GM23338 (cell line): Measurements from ENCODE around the gene ZNF224. TPM values are rescaled to one million over a fixed set of nuclear protein-coding genes. Genes with fewer than 3 reads are reported as not detected.

Source experiments
- ATAC-seq: fragments of 200-7000 bp; cut with Tn5 transposase; 3 replicates; pipeline ENCODE4 v1.9.1; 2020
- DNase-seq: peaks from one replicate; pipeline ENCODE4 v3.0.0-alpha.2; 2015; ENCODE audit warnings: low spot score
- H2AFZ ChIP-seq: fragments of 200-600 bp; sonication (generic); 2 replicates; pipeline ENCODE4 v1.8.0; 2016; ENCODE audit warnings: antibody characterized with exemption, mild to moderate bottlenecking, moderate library complexity
- H3F3A ChIP-seq: fragments of 200-600 bp; sonication (generic); replicated peaks from 2 replicates; pipeline ENCODE4 v1.8.0; 2017; ENCODE audit warnings: antibody characterized with exemption, mixed run types, low read depth
- H3K27ac ChIP-seq: fragments of 200-600 bp; sonication (generic); 2 replicates; pipeline ENCODE4 v1.6.1; 2016; ENCODE audit warnings: low read depth
- H3K27me3 ChIP-seq: fragments of 200-600 bp; sonication (generic); 2 replicates; pipeline ENCODE4 v1.8.0; 2016; ENCODE audit warnings: mild to moderate bottlenecking, mixed run types, moderate library complexity; ENCODE audit not compliant: insufficient read depth
- H3K36me3 ChIP-seq: fragments of 200-600 bp; sonication (generic); 2 replicates; pipeline ENCODE4 v1.8.0; 2016; ENCODE audit warnings: mild to moderate bottlenecking; ENCODE audit not compliant: insufficient read depth
- H3K4me1 ChIP-seq: fragments of 200-600 bp; sonication (generic); 2 replicates; pipeline ENCODE4 v1.8.0; 2016; ENCODE audit warnings: mild to moderate bottlenecking, moderate library complexity; ENCODE audit not compliant: insufficient read depth
- H3K4me2 ChIP-seq: fragments of 200-600 bp; sonication (generic); 2 replicates; pipeline ENCODE4 v1.7.1; 2017; ENCODE audit warnings: mixed run types
- H3K4me3 ChIP-seq: fragments of 200-600 bp; sonication (generic); 2 replicates; pipeline ENCODE4 v1.6.1; 2016; ENCODE audit warnings: mixed run types
- H3K79me2 ChIP-seq: fragments of 200-600 bp; sonication (generic); replicated peaks from 2 replicates; pipeline ENCODE4 v1.8.0; 2017; ENCODE audit warnings: mild to moderate bottlenecking; ENCODE audit not compliant: insufficient read depth
- H3K9me2 ChIP-seq: fragments of 200-600 bp; sonication (generic); 2 replicates; pipeline ENCODE4 v1.8.0; 2017; ENCODE audit not compliant: insufficient read depth
- H4K20me1 ChIP-seq: fragments of 200-600 bp; sonication (generic); replicated peaks from 2 replicates; pipeline ENCODE4 v1.8.0; 2017; ENCODE audit warnings: mild to moderate bottlenecking; ENCODE audit not compliant: insufficient read depth
- H3K27ac Mint-ChIP-seq: 2 replicates; pipeline ENCODE4 v1.8.0; 2020; ENCODE audit warnings: inconsistent platforms, mild to moderate bottlenecking, moderate library complexity, mixed read lengths
- H3K27me3 Mint-ChIP-seq: 3 replicates; pipeline ENCODE4 v1.8.0; 2022; ENCODE audit warnings: low read depth, mild to moderate bottlenecking, moderate library complexity, mixed read lengths, inconsistent platforms; ENCODE audit not compliant: insufficient read depth, poor library complexity
- H3K36me3 Mint-ChIP-seq: 3 replicates; pipeline ENCODE4 v1.8.0; 2021; ENCODE audit warnings: low read depth, mild to moderate bottlenecking, inconsistent platforms, moderate library complexity, mixed read lengths
- H3K4me1 Mint-ChIP-seq: 3 replicates; pipeline ENCODE4 v1.8.0; 2020; ENCODE audit warnings: mild to moderate bottlenecking, inconsistent platforms, mixed read lengths
- H3K4me3 Mint-ChIP-seq: 3 replicates; pipeline ENCODE4 v1.8.0; 2021; ENCODE audit warnings: moderate library complexity, mild to moderate bottlenecking, inconsistent platforms, mixed read lengths
- H3K9me3 Mint-ChIP-seq: 3 replicates; pipeline ENCODE4 v1.8.0; 2020; ENCODE audit warnings: moderate library complexity, mild to moderate bottlenecking, inconsistent platforms, mixed read lengths
- CREB1 ChIP-seq: fragments of 250-450 bp; sonication (Bioruptor Pico); IDR thresholded peaks from 2 replicates; pipeline ENCODE4 v1.5.0; 2020; ENCODE audit warnings: low read depth, mild to moderate bottlenecking, moderate library complexity
- CTCF ChIP-seq, 2 experiments: fragments of 200-600 bp in 1 of 2; sonication (generic) in 1 of 2; conservative IDR thresholded peaks; 2 replicates each; pipeline versions ENCODE4 v1.5.1 to v1.6.1; 2016 to 2017; ENCODE audit warnings: antibody characterized with exemption in 2 of 2, low read depth in 2 of 2, mild to moderate bottlenecking in 2 of 2, moderate library complexity in 1 of 2
- ETS1 ChIP-seq: IDR thresholded peaks from 2 replicates; pipeline ENCODE4 v1.6.1; 2016; ENCODE audit warnings: antibody characterized with exemption
- EZH2 ChIP-seq: fragments of 200-600 bp; sonication (generic); IDR thresholded peaks from one replicate; pipeline ENCODE4 v1.8.0; 2017; ENCODE audit warnings: antibody characterized with exemption, mild to moderate bottlenecking, low read depth; ENCODE audit not compliant: unreplicated experiment
- EZH2phosphoT487 ChIP-seq: fragments of 200-600 bp; sonication (generic); IDR thresholded peaks from one replicate; pipeline ENCODE4 v1.8.1; 2018; ENCODE audit warnings: antibody characterized with exemption; ENCODE audit not compliant: unreplicated experiment
- JUNB ChIP-seq: IDR thresholded peaks from one replicate; pipeline ENCODE4 v1.6.1; 2016; ENCODE audit warnings: antibody characterized with exemption; ENCODE audit not compliant: unreplicated experiment
- NANOG ChIP-seq: IDR thresholded peaks from 2 replicates; pipeline ENCODE4 v1.6.1; 2016; ENCODE audit warnings: antibody characterized with exemption, borderline replicate concordance
- POLR2AphosphoS5 ChIP-seq: IDR thresholded peaks from 2 replicates; pipeline ENCODE4 v1.6.1; 2016; ENCODE audit warnings: antibody characterized with exemption, low read depth
- REST ChIP-seq: IDR thresholded peaks from one replicate; pipeline ENCODE4 v1.6.1; 2018; ENCODE audit warnings: antibody characterized with exemption; ENCODE audit not compliant: unreplicated experiment
- STAT1 ChIP-seq: IDR thresholded peaks from one replicate; pipeline ENCODE4 v1.6.1; 2016; ENCODE audit warnings: antibody characterized with exemption; ENCODE audit not compliant: unreplicated experiment
- ZNF114 ChIP-seq: fragments of 250-450 bp; sonication (Bioruptor Pico); IDR thresholded peaks from 2 replicates; pipeline ENCODE4 v1.5.0; 2020; ENCODE audit warnings: mild to moderate bottlenecking, moderate library complexity
- ZNF331 ChIP-seq: fragments of 250-450 bp; sonication (Bioruptor Pico); IDR thresholded peaks from 2 replicates; pipeline ENCODE4 v1.5.0; 2020; ENCODE audit warnings: low read depth, mild to moderate bottlenecking, moderate library complexity
- ZNF462 ChIP-seq: fragments of 250-450 bp; sonication (Bioruptor Pico); IDR thresholded peaks from 2 replicates; pipeline ENCODE4 v1.5.0; 2020; ENCODE audit warnings: mild to moderate bottlenecking, moderate library complexity
- polyA plus RNA-seq: library from polyadenylated mRNA; unstranded; fragments of >200 nt; fragmentation: Nextera tagmentation; extraction: Ambion mirVana; gene quantifications from 2 replicates; pipeline ENCODE4 v1.2.1, GENCODE V29; 2016
- total RNA-seq: library from RNA; depleted of rRNA; stranded (reverse); fragments of >200 nt; shearing (Covaris generic); gene quantifications from 2 replicates; pipeline ENCODE4 v1.2.3, GENCODE V29; 2014

ZNF224 gene
- total and polyA plus RNA-seq, 2 experiments from 2014 or later, result 9.4 to 16.5 TPM

- Mint-ChIP-seq H3K36me3 (no peaks in the 10 kb centered on the region), H3K4me3 (no peak overlapping the region), H3K4me1 (peaks cover 4% of the 10 kb centered on the region; the same call in 1 of the 3 replicates), H3K9me3 (no peaks in the 10 kb centered on the region), H3K27me3 (peaks cover 6% of the 10 kb centered on the region), H3K27ac (no peak overlapping the region)
- peaks cover 19% of the 10 kb centered on the region for H3K79me2 ChIP-seq
- no peak overlapping the region for H3K4me3 ChIP-seq
- no peak for TF ChIP-seq EZH2phosphoT487
- no peak for TF ChIP-seq ZNF462 (CRISPR knock-in tag)
- no peak for TF ChIP-seq ZNF331 (CRISPR knock-in tag)
- TF ChIP-seq STAT1, result no peak
- no peak for TF ChIP-seq CREB1 (CRISPR knock-in tag)
- no peak for TF ChIP-seq ZNF114 (CRISPR knock-in tag)
- TF ChIP-seq CTCF (conservative IDR thresholded peaks at IDR 0.05; ENCODE audit: low read depth in 2 of 2), result no peak
- no peak for TF ChIP-seq ETS1
- no peak for TF ChIP-seq REST
- no peak for TF ChIP-seq JUNB
- no peak for TF ChIP-seq NANOG
- TF ChIP-seq POLR2AphosphoS5, result no peak
- TF ChIP-seq EZH2, result no peak
- no peaks in the 10 kb centered on the region for H3K27me3 ChIP-seq
- H3K27ac ChIP-seq, result no peak overlapping the region
- H3K4me1 ChIP-seq, result no peaks in the 10 kb centered on the region
- H3F3A ChIP-seq, result no peaks in the 10 kb centered on the region
- H3K4me2 ChIP-seq, result no peak overlapping the region
- ATAC-seq (no peak), DNase-seq (no peak)
- no peaks in the 10 kb centered on the region for H3K36me3 ChIP-seq
- H4K20me1 ChIP-seq, result no peaks in the 10 kb centered on the region
- no peak overlapping the region for H2AFZ ChIP-seq
- H3K9me2 ChIP-seq, result no peaks in the 10 kb centered on the region
These were observed 2.1 kb upstream of the ZNF224 start for GRCh38 chr19:44092108-44092507.
